NCI-H146 (cell line): ENCODE data around the gene NGLY1.

Experiments
- DNase-seq: peaks from one replicate; lab custom pipeline; 2025; lab: John Stamatoyannopoulos, UW

NGLY1 gene

GRCh38 chr3:25708036-25708435 lies 75.2 kb downstream of the NGLY1 start:
- DNase-seq = no peak

GRCh38 chr3:25707268-25707926 lies 75.8 kb downstream of the NGLY1 start:
- DNase-seq = no peak

- DNase-seq = no peak
These were observed 77.0 kb downstream of the NGLY1 start for GRCh38 chr3:25706213-25706612.

DNA sequence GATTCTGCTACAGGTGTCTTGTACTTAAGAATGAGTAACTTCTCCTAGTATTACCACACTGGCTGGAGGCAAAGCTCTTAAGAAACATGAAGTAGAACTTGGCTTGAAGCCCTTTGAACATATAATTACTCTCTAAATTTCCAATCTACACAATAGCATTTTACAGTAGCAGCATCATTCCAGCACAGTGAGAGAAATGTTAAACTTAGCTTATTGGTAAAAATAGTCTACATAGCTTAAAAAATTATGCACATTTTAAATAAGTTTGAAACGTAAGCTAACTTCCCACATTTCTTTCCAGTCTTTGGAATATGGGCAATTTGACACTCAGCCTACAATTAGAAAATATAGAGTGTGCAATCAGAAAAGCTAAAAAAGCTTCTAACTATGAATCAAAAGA lies 85.7 kb downstream of the NGLY1 start:
- DNase-seq = no peak

DNA sequence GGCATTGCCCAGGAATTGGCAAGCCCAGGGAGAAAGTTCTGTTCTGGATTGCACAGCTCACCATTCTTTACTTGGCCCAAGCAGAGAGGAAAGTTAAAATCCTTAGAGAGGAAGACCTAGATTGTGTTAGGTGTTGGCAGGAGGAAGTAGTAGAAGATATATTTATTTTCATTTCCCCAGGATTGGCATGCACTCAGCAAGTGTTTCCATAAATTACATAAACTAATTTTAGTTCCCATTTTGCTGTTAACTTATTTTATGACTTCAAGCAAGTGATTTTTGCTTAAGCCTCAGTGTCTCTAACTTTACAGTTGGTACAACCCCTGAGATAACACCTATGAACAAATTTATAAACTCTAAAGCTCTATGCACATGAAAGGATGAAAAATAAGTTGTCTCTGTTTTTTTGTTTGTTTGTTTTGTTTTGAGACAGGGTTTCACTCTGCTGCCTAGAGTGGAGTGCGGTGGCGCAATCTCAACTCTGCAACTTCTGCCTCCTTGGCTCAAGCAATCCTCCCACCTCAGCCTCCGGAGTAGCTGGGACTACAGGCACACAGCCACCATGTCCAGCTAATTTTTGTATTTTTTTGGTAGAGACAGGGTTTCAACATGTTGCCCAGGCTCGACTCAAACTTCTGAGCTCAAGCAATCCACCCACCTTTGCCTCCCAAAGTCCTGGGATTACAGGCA lies 87.4 kb downstream of the NGLY1 start:
- DNase-seq = no peak

GRCh38 chr3:25693238-25693637 lies 90.0 kb downstream of the NGLY1 start:
- DNase-seq = no peak

- DNase-seq = no peak
These were observed 90.9 kb downstream of the NGLY1 start for GRCh38 chr3:25692341-25692740.

GRCh38 chr3:25690768-25691533 lies 92.3 kb downstream of the NGLY1 start:
- DNase-seq = no peak

DNA sequence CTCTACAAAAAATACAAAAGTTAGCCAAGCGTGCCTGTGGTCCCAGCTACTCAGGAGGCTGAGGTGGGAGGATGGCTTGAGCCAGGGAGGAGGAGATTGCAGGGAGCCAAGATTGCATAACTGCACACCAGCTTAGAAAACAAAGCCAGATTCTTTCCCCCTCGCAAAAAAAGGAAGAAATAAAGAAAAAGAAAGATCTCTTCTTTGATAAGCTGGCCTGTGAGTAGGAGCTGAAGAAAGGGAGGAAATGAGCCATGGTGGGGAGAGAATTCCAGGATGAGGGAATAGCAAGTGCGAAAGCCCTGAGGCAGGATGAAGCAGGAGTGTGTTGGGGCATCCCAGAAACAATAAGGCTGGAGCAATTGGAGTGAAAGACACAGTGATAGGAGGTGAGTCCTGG lies 94.0 kb downstream of the NGLY1 start:
- DNase-seq = no peak

DNA sequence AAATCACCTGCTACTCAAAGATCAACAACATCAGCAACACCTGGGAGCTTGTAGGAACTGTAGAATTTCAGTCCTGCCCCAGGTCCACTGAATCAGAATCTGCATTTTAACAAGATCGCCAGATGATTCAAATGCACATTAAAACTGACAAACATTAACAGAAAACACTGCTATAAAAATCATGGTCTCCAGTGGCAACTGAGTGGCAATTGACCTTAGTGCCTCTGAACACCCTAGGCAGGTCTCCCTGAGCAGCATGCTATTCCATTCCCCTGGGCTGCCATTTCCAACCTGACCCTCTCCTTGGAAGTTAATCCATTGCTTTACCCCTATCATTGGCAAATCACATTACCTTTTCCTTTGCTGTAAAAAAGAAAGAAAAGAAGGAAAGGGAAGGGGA lies 95.5 kb downstream of the NGLY1 start:
- no peak for DNase-seq

- DNase-seq = no peak
These were observed 96.5 kb downstream of the NGLY1 start for GRCh38 chr3:25686766-25687165.

DNA sequence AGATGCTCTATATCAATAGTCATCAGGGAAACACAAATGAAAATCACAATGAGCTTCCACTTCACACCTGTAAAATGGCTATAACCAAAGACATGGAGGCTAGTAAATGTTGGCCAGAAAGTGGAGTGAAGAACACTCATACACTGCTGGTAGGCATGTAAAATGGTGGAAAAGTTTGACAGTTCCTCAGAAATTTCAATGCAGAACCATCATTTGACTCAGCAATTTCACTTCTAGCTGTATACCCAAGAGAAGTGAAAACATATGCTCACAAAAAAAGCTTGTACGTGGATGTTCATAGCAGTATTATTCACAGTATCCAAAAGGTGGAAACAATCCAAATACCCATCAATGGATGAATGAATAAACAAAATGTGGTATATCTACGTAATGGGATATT lies 99.4 kb downstream of the NGLY1 start:
- no peak for DNase-seq

DNA sequence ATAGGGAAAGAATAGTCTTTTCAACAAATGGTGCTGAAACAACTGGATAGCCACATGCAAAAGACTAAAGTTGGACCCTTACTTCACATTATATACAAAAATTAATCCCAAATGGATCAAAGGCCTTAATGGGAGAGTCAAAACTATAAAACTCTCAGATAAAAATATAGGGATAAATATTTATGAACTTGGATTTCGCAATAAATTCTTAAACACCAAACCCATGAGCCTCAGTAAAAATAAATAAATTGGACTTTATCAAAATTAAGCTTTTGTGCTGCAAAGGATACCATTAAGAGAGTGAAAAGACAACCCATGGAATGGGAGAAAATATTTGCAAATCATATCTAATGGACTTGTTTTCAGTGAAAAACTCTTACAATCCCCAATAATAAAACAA lies 99.8 kb downstream of the NGLY1 start:
- no peak for DNase-seq

- DNase-seq = no peak
These were observed 103.5 kb downstream of the NGLY1 start for GRCh38 chr3:25679642-25680302.

DNA sequence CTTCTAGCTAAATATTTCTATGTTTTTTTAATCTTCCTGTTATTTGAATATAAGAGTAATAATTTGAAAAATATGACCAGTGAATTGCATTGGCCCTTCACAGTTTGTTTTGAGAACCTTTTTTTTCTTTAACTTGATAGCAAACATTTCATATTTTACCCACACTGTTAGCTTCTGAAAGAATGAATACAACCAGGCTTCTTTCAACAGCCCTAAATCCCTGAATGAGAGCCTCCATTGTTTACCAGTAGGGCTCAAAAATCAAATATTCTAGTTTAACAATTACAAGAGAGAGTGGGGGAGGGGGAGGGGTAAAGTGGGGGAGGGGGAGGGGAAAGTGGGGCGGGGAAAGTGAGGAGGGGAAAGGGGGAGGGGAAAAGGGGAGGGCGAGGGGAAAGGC lies 104.1 kb downstream of the NGLY1 start:
- DNase-seq = no peak

GRCh38 chr3:25678581-25678980 lies 104.7 kb downstream of the NGLY1 start:
- peak; percentile 15 for DNase-seq

DNA sequence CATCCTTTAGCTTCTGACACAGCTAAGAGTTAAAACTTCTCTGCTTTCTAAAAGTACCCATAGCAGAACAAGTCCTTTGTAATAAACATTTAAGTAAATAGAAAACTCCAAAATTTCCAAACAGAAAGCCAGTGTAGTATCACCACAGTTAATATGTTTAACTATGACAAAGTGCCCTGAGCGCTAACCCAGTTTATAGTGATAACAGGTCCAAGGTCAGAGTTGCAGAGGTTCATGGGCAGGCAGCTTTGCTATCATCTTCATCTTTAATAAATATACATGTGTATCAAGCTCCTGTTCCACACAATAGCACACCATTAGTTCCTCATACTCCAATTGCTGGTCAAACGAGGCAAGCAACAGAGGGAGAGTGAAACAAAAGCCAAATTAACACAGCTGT lies 106.1 kb downstream of the NGLY1 start:
- peak; percentile 82 for DNase-seq

- peak; percentile 0 for DNase-seq
These were observed 108.6 kb downstream of the NGLY1 start for GRCh38 chr3:25674670-25675069.

GRCh38 chr3:25673738-25674298 lies 109.4 kb downstream of the NGLY1 start:
- DNase-seq = no peak
